Cardiac muscle cell (in vitro differentiated cells and primary cell): ENCODE measurements around the gene MAP3K4. TPM values are rescaled to one million over a fixed set of nuclear protein-coding genes. Genes with fewer than 3 reads are reported as not detected.

Experiments
- DNase-seq, 2 donors: peaks; one replicate each; pipeline versions ENCODE4 v3.0.0 to v3.0.0-alpha.2; 2010 to 2017; ENCODE audit warnings: low read depth in 1 of 2, low spot score in 1 of 2
- H3K27ac ChIP-seq: fragments of 200-600 bp; sonication (generic); 2 replicates; pipeline ENCODE4 v1.5.1; 2016
- H3K27me3 ChIP-seq: fragments of 200-600 bp; sonication (generic); 2 replicates; pipeline ENCODE4 v1.6.0; 2016; ENCODE audit warnings: control low read depth
- H3K36me3 ChIP-seq: fragments of 200-600 bp; sonication (generic); 2 replicates; pipeline ENCODE4 v1.5.1; 2016; ENCODE audit warnings: control low read depth
- H3K4me1 ChIP-seq: fragments of 200-600 bp; sonication (generic); 2 replicates; pipeline ENCODE4 v1.8.1; 2017; ENCODE audit warnings: low read depth, mild to moderate bottlenecking, mixed run types
- H3K4me3 ChIP-seq: fragments of 200-600 bp; sonication (generic); 2 replicates; pipeline ENCODE4 v1.5.1; 2016; ENCODE audit warnings: mild to moderate bottlenecking
- H3K9me3 ChIP-seq: fragments of 200-600 bp; sonication (generic); 2 replicates; pipeline ENCODE4 v1.5.1; 2017; ENCODE audit warnings: low read depth, mild to moderate bottlenecking, control low read depth
- polyA plus RNA-seq: library from polyadenylated mRNA; unstranded; fragments of >200 nt; fragmentation: Nextera tagmentation; extraction: Ambion mirVana; gene quantifications from 2 replicates; pipeline ENCODE4 v1.2.1, GENCODE V29; 2016
- total RNA-seq: library from RNA; depleted of rRNA; stranded (reverse); fragments of >200 nt; gene quantifications from 2 replicates; pipeline ENCODE4 v1.2.3, GENCODE V29; 2016
- TF ChIP-seq, protein P1 (sequence below): IDR thresholded peaks from 2 replicates; pipeline ENCODE4 v1.5.1; 2012; ENCODE audit warnings: low read depth, mild to moderate bottlenecking, low read length

MAP3K4 gene
- total and polyA plus RNA-seq, 2 experiments from 2014 or later = 14.5 to 36.4 TPM

DNA sequence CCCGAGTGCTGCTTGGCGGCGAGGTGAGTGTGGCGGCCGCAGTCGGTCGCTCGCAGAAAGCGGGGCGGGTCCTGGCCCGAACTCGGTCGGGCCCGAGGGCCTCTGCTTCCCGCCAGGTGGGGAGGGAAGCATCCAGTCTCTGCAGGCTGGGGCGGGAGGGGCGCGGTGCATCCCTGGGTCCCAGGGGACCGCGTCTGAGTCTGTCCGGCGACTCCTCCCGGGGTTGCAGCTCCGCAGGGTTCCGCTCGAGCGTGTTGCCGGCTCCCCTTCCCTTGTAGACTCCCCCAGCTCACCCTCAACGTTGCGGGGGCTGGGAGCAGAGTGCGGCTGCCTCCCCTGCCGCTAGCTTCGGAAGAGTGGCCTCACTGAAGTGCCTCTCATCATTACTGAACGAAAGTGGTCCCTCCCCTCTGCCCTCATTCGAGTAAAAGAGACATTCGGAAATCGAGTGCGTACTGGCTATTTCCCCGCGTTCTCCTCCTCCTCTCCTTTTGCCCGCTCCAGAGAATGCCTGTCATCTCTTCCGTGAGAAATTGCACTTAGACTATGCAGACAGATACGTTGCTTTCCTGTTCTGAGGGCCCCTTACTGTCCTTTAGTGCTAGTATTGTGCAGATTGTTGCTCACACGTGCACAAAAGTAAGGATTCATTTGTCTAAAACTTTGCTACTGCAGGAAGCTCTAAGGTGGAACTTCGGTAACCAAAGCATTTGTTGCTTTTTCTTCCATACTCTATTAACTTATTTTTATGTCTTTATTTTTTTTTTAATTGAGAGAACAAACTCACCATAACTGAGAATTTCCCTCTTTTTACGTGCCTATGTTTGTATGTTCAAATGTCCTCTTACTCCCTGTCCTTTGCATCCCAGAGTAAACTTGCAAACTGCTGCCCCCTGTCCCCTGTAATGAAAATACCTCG, 751 bp downstream of the MAP3K4 start:
- no peaks in the 10 kb centered on the region for H3K9me3 ChIP-seq
- H3K27me3 ChIP-seq = no peaks in the 10 kb centered on the region
- peak overlapping the region; percentile 91 for H3K27ac ChIP-seq
- no peaks in the 10 kb centered on the region for H3K36me3 ChIP-seq
- peak overlapping the region; percentile 95 for H3K4me3 ChIP-seq
- TF ChIP-seq, protein P1, sequence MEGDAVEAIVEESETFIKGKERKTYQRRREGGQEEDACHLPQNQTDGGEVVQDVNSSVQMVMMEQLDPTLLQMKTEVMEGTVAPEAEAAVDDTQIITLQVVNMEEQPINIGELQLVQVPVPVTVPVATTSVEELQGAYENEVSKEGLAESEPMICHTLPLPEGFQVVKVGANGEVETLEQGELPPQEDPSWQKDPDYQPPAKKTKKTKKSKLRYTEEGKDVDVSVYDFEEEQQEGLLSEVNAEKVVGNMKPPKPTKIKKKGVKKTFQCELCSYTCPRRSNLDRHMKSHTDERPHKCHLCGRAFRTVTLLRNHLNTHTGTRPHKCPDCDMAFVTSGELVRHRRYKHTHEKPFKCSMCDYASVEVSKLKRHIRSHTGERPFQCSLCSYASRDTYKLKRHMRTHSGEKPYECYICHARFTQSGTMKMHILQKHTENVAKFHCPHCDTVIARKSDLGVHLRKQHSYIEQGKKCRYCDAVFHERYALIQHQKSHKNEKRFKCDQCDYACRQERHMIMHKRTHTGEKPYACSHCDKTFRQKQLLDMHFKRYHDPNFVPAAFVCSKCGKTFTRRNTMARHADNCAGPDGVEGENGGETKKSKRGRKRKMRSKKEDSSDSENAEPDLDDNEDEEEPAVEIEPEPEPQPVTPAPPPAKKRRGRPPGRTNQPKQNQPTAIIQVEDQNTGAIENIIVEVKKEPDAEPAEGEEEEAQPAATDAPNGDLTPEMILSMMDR = peak; percentile 78
- DNase-seq = peak; percentile 79 to 81
- peaks cover 10% of the 10 kb centered on the region for H3K4me1 ChIP-seq

DNA sequence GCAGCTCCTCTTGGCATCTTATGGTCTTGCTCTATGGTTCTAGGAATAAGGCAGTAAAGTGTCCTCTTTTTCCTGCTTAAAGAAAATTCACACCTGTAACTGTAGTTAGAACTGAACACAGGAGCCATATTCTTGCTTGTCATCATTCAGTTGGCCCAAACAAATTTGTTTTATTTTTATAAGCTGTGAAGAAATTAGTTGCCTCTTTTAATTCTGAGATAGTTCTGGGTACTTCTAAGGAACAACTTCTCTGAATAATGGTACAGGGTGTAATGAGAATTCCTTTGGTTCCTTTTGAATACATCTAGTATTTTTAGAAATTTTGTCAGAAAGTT, 1.4 kb downstream of the MAP3K4 start:
- no peaks in the 10 kb centered on the region for H3K27me3 ChIP-seq
- no peaks in the 10 kb centered on the region for H3K36me3 ChIP-seq
- H3K4me1 ChIP-seq = peaks cover 10% of the 10 kb centered on the region
- TF ChIP-seq, protein P1 = no peak
- peak overlapping the region; percentile 95 for H3K4me3 ChIP-seq
- H3K9me3 ChIP-seq = no peaks in the 10 kb centered on the region
- no peak for DNase-seq
- H3K27ac ChIP-seq = no peak overlapping the region

DNA sequence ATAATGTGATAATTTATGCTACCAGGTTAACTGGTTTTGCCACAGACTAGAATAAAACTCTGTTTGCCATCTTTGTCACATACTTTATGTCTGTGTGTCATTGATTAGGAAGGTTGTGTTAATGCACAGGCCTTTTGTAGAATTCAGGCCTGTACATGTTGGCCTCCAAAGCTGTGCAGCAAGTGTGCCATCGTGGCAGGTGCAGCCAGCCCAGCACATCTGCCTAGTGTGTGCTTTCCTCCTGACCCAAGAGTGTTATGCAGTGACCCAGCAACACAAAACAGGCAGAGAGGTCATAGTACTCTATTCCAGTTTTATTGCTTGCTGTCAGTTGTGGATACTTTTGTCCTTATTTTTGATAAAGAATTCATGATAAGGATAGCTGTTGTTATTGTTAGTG, 3.7 kb downstream of the MAP3K4 start:
- Histone ChIP-seq H3K4me3 (no peak overlapping the region), H3K9me3 (no peaks in the 10 kb centered on the region), H3K4me1 (peaks cover 10% of the 10 kb centered on the region), H3K36me3 (no peaks in the 10 kb centered on the region), H3K27me3 (no peaks in the 10 kb centered on the region), H3K27ac (no peak overlapping the region)
- TF ChIP-seq, protein P1 = no peak
- no peak for DNase-seq

DNA sequence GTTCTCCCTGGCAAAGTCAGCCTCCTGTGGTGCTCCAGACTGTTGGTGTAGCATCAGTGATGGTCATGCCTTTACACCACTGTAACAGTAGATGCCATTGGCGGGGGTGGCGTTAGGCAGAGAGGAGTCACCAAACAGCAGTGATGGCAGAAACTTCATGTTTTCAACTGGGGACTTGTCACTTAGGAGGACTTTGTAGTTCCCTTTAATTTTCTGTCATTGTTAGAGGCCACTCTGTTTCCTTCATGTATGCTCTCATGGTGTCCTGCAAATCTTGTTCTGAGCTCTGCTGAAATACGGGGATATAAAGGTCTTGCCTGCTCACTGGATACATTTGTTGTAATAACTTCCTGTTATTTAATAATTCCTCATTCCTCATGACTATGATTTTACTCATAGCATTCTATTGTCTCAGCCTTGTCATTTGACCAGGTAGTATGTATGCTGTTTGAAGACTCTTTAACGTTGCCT, 4.6 kb downstream of the MAP3K4 start:
- Histone ChIP-seq H3K9me3 (no peaks in the 10 kb centered on the region), H3K4me3 (no peak overlapping the region), H3K27ac (no peak overlapping the region), H3K4me1 (peaks cover 4% of the 10 kb centered on the region), H3K27me3 (no peaks in the 10 kb centered on the region), H3K36me3 (no peaks in the 10 kb centered on the region)
- DNase-seq = no peak
- TF ChIP-seq, protein P1 = no peak

DNA sequence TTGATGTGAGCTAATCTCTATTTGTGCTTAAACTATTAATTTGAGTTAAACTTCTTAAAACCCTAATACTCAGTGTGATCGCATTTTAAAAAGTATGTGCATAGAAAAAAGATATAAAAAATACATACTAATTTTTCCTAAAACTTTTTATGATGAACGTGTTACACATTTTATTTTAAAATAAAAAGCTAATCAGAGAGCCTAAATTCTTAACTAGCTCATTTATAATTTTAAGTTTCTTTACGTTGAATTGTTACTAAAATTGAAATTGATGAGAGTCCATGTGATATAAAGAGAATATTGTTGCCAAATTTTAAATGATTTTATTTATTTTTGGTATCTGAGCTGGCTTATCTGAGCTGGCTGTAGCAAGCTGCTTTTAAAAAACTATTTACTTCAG, 6.6 kb downstream of the MAP3K4 start:
- TF ChIP-seq, protein P1 = no peak
- Histone ChIP-seq H3K4me1 (peaks cover 6% of the 10 kb centered on the region), H3K27ac (no peak overlapping the region), H3K27me3 (no peaks in the 10 kb centered on the region), H3K36me3 (no peaks in the 10 kb centered on the region), H3K4me3 (no peak overlapping the region), H3K9me3 (no peaks in the 10 kb centered on the region)
- no peak for DNase-seq
